ENCODE data around the gene NYNRIN. TPM values are rescaled to one million over a fixed set of nuclear protein-coding genes. Genes with fewer than 3 reads are reported as not detected.

The NYNRIN gene
- total RNA-seq, 4 donors from 2014 or later, result 17.7 to 37.8 (median 23.5) TPM

GRCh38 chr14:24426150-24426911 is 27.5 kb downstream of the NYNRIN start:
- DNase-seq (ENCODE audit: low spot score in 2 of 2), result peak in 1 of 2 donors; percentile 8
- no peak overlapping the region for H3K4me3 ChIP-seq (ENCODE audit: low read depth, poor library complexity, severe bottlenecking)
- no peak for TF ChIP-seq POLR2A (IDR thresholded peaks at IDR 0.05)
- TF ChIP-seq CTCF (IDR thresholded peaks at IDR 0.05), result no peak
- WGBS, 2 donors, result 89 to 91% methylated on average over 2 of the region's 2 CpGs
- intact Hi-C loops (cut with DNase I; ENCODE audit: low total_unique reads), result loop anchor here (5.0 kb wide), 1 partner anchor 59 kb away; the partner anchor contains the start of gene NFATC4

GRCh38 chr14:24426912-24427536 is 28.2 kb downstream of the NYNRIN start:
- peak in 1 of 2 donors; percentile 11 for DNase-seq (ENCODE audit: low spot score in 2 of 2)

GRCh38 chr14:24427537-24428508 is 29.0 kb downstream of the NYNRIN start:
- no peak for TF ChIP-seq CTCF (IDR thresholded peaks at IDR 0.05)
- TF ChIP-seq POLR2A (IDR thresholded peaks at IDR 0.05), result no peak
- peak in 1 of 2 donors; percentile 13 for DNase-seq (ENCODE audit: low spot score in 2 of 2)
- H3K4me3 ChIP-seq (ENCODE audit: low read depth, poor library complexity, severe bottlenecking), result no peak overlapping the region
- WGBS, 2 donors, result 86% methylated on average over 15 to 18 of the region's 18 CpGs
- intact Hi-C loops (cut with DNase I; ENCODE audit: low total_unique reads), result loop anchor here (5.0 kb wide), 1 partner anchor 61 kb away; the partner anchor contains the start of gene NFATC4

More at GRCh38 chr14:24426912-24427536, 28.2 kb downstream of the NYNRIN start:
- intact Hi-C loops (cut with DNase I; ENCODE audit: low total_unique reads), result loop anchor here (5.0 kb wide), 1 partner anchor 60 kb away; the partner anchor contains the start of gene NFATC4
- no peak overlapping the region for H3K4me3 ChIP-seq (ENCODE audit: low read depth, poor library complexity, severe bottlenecking)
- TF ChIP-seq POLR2A (IDR thresholded peaks at IDR 0.05), result no peak
- no peak for TF ChIP-seq CTCF (IDR thresholded peaks at IDR 0.05)
- 57 to 61% methylated on average over 8 of the region's 8 CpGs for WGBS, 2 donors

- TF ChIP-seq POLR2A (IDR thresholded peaks at IDR 0.05), result no peak
- TF ChIP-seq CTCF (IDR thresholded peaks at IDR 0.05), result no peak
- H3K4me3 ChIP-seq (ENCODE audit: low read depth, poor library complexity, severe bottlenecking), result no peak overlapping the region
- DNase-seq (ENCODE audit: low spot score in 2 of 2), result peak in 1 of 2 donors; percentile 16
- WGBS, 2 donors, result 83 to 91% methylated on average over 12 to 18 of the region's 18 CpGs
- intact Hi-C loops (cut with DNase I; ENCODE audit: low total_unique reads), result loop anchor here (5.0 kb wide), 1 partner anchor 62 kb away; the partner anchor contains the start of gene NFATC4
Measured at GRCh38 chr14:24428628-24429394, 30.0 kb downstream of the NYNRIN start.

Data from lower leg skin (tissue), 4 donors.